GM12892 (cell line): ENCODE results near the gene THOC5.
"Not testable (repeated sequence)": the region's sequence is repeated elsewhere in the genome, so short reads cannot be mapped to it uniquely, and the experiment has no call there.

Experiments
- POLR2A ChIP-seq: IDR thresholded peaks from 2 replicates; pipeline ENCODE4 v1.6.1; 2011; ENCODE audit warnings: low read depth, low read length, control low read depth
- TAF1 ChIP-seq: IDR thresholded peaks from 2 replicates; pipeline ENCODE4 v1.6.1; 2011; ENCODE audit warnings: low read depth, mild to moderate bottlenecking, control low read depth, low read length, borderline replicate concordance

- TF ChIP-seq TAF1, POLR2A: not testable (repeated sequence)
Measured at GRCh38 chr22:29566513-29566912, 13.0 kb upstream of the THOC5 start.
